GM19023 (cell line): Measurements from ENCODE around the gene TOP1.
"Not testable (repeated sequence)": the region's sequence is repeated elsewhere in the genome, so short reads cannot be mapped to it uniquely, and the experiment has no call there.

Source experiments
- ATAC-seq: cut with Tn5 transposase; IDR thresholded peaks from one replicate; pipeline ENCODE4 v1.9.1; 2021; ENCODE audit warnings: mild to moderate bottlenecking, moderate library complexity; ENCODE audit not compliant: unreplicated experiment

TOP1 gene

GRCh38 chr20:41086402-41087324, 58.0 kb downstream of the TOP1 start:
- ATAC-seq, result no peak

- ATAC-seq, result no peak
Measured at GRCh38 chr20:41087325-41087685, 58.7 kb downstream of the TOP1 start.

DNA sequence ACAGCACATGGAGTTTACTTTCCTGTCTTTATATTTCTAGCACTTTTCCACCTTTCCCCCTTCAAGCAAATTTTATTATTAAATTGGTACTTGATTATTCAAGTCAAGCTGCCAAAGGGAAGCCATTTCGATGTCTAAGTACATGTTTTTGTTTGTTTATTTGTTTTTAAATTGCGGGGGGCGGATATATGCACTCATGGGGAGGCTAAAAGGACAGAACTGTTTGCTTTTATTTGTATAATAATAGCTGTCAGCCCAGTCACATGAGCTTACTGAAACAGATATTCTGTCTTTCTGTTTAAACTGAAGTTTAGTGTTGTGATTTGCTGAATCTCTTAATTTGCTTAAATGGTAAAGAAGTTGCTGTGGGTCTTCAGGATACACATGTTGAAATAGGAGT, 59.2 kb downstream of the TOP1 start:
- no peak for ATAC-seq

GRCh38 chr20:41089555-41089954, 60.9 kb downstream of the TOP1 start:
- no peak for ATAC-seq

- no peak for ATAC-seq
Measured at GRCh38 chr20:41091927-41092326, 63.3 kb downstream of the TOP1 start.

DNA sequence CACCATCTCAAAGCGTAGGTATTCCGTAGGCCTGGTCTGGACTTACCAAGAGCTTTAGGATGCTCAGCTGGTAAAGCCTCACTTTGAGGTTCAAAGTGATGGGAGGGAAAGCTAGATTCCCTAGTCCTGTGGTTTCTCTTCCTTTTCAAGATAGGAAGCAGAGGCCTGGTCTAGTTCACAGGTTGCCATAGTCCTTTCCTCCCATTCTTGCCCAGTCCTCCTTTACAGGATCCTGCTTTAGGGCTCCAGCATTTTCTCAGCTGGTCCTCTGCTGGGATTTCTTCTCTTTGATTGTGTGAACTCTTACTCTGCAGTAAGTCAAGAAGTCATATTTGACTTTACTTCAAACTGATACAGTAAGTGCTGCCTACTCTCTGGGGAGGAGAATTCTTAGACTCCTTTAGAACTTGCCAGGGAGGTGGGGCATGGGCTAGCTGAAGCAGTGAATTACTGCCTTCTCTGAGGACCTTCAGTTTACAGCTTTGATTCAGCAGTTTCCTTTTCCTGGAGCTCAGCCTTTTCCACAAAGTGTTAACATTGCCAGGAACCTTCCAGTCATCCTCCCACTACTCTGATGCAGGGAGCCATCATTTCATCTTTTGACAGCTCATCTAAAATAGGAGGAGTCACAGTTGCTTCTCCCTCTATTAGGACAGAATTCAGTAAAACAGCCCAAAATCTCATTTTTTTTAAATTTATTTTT, 65.9 kb downstream of the TOP1 start:
- no peak for ATAC-seq

DNA sequence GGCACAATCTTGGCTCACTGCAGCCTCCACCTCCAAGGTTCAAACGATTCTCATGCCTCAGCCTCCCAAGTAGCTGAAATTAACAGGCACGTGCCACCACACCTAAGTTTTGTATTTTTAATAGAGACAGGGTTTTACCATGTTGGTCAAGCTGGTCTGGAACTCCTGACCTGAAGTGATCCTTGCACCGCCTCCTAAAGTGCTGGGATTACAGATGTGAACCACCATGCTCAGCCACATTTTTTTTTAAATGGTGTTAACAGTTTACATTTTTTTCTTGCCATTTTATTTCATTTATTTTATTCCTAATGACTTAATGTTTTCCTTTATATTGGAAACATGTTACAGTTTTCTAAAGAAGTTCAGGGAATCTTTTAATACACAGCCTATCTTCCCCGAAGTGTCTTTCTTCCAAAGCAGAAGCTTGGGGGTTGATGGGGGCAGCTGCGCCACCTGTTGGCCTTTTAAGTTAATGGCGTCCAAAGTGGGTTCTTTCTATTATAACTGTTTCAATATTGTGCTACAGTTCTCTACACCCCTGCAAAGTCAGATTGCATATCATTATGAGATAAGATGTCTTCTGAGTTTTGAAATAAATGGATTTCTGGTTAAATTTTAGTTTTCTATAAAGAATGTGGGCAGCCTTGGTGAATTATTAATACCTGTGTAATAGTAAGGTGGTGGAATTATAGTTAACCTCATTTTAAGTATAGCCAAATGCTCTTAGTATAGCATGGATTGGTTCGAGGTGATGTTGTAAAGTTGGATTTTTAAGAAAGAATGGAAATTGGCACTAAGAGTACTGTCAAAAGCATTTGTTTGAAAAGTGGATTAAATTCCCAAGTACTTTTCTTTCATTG, 66.7 kb downstream of the TOP1 start:
- ATAC-seq, result no peak

DNA sequence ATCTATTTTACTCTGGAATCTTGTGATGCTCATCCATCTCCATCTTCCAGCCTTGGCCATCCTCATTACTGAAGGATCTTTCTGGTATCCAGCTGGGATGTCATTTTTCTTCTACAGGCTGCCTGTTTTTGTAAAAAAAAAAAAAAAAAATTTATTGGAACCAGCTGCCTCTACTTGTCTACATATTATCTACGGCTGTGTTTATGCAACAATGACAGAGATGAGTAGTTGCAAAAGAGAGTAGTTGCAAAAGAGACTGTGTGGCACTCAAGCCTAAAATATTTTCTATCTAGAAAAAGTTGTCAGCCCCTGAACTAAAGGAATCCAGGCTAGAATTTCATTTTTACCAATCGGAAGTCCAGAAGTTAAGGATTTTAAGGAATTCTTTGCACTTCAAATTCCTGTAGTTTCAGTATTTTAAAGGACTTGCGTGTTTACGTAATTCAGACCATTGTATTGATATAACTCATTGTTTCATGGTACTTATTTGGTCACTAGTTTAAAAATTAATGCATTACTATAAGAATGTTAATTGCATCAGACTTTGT, 70.2 kb downstream of the TOP1 start:
- no peak for ATAC-seq

DNA sequence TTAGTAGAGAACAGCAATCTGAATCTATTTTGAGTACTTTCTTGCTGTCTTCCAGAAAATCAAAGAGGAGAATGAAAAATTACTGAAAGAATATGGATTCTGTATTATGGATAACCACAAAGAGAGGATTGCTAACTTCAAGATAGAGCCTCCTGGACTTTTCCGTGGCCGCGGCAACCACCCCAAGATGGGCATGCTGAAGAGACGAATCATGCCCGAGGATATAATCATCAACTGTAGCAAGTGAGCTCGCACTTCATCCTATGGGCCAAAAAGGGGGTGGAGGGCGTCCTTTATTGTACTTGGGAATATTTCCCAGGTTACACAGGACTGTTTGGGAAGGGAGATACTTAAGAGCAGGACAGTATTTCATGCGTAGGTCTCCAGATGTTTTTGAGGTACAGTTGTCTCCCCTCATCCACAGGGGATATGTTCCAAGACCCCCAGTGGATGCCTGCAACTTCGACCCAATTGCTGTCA, 71.4 kb downstream of the TOP1 start:
- no peak for ATAC-seq

- no peak for ATAC-seq
Measured at GRCh38 chr20:41101660-41102059, 73.0 kb downstream of the TOP1 start.

- ATAC-seq, result no peak
Measured at GRCh38 chr20:41108531-41108930, 79.9 kb downstream of the TOP1 start.

- no peak for ATAC-seq
Measured at GRCh38 chr20:41110012-41110411, 81.4 kb downstream of the TOP1 start.

DNA sequence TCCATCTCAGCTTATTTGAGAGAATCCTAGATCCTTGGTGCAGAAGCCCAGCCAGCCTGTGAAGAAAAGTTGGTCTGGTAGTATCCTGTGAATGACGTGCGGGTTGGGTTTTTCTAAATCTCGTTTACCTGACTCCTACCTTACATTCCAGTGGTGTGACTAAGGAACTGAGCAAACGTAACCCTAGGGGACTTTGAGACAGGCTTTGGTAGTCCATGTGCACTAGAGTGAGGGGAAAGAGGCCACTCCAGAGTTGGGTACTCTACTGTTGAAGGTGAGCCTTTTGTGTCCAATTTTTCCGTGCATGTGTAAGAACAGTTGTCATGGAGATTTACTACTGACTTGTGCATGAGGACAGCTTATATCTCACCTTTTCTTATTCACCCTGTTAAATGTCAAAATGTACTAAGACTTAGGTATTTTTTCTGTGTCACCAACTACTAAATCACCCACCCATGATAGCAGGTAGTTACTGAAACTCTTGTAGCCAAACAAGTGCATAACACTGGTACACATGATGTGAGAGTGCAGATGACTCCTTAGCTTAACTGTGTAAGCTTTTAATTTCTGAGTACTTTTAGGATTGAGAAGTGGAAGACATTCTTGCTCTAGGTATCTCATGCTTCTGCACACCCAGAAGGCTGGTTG, 82.4 kb downstream of the TOP1 start:
- ATAC-seq, result no peak

- ATAC-seq, result no peak
Measured at GRCh38 chr20:41111578-41111951, 82.9 kb downstream of the TOP1 start.

- no peak for ATAC-seq
Measured at GRCh38 chr20:41116282-41116956, 87.8 kb downstream of the TOP1 start.

DNA sequence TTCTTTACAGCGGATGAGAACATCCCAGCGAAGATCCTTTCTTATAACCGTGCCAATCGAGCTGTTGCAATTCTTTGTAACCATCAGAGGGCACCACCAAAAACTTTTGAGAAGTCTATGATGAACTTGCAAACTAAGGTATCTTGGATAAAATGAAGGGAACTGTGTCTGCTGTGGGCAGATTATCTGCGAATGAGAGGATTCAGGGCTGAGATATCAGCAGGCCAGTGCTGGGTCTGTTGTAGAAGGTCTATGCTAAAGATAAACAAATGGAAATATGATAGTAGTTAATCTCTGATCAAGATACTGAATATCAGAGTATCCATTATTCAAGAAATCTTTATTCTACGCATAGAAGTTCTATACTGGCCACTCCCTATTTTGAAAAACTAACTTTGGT, 89.5 kb downstream of the TOP1 start:
- not testable (repeated sequence) for ATAC-seq

- ATAC-seq, result no peak
Measured at GRCh38 chr20:41118632-41119031, 90.0 kb downstream of the TOP1 start.

GRCh38 chr20:41119614-41120561, 91.3 kb downstream of the TOP1 start:
- ATAC-seq, result no peak

GRCh38 chr20:41121399-41121798, 92.8 kb downstream of the TOP1 start:
- no peak for ATAC-seq
